ENCODE results near the gene MARCHF4. TPM values are rescaled to one million over a fixed set of nuclear protein-coding genes. Genes with fewer than 3 reads are reported as not detected.

Gene MARCHF4
- total and polyA plus RNA-seq, 2 of the 8 experiments (the other 6 are each of a cell fraction or from before 2014, with no cell fraction given), result 1.9 to 2.9 TPM

- TF ChIP-seq TAF1 (IDR thresholded peaks at IDR 0.05; ENCODE audit: low read depth, low read length) (peak; percentile 32; the same call in 1 of the 2 replicates), YY1 (IDR thresholded peaks at IDR 0.05; ENCODE audit: low read depth, low read length) (no peak), EP300 (IDR thresholded peaks at IDR 0.05; ENCODE audit: borderline replicate concordance in 1 of 2, low read depth in 2 of 2, low read length in 2 of 2) (no peak), SP1 (IDR thresholded peaks at IDR 0.05; ENCODE audit: low read depth, low read length) (no peak), POLR2AphosphoS5 (IDR thresholded peaks at IDR 0.05; ENCODE audit: low read depth, low read length) (no peak), ZNF274 (IDR thresholded peaks at IDR 0.05; ENCODE audit: borderline replicate concordance, extremely low read depth, low read length) (no peak)
Measured at GRCh38 chr2:216339456-216340279, 32.6 kb downstream of the MARCHF4 start (continued).

Data from H1 (cell line).